Measurements from ENCODE around the gene JAKMIP1.

The JAKMIP1 gene

DNA sequence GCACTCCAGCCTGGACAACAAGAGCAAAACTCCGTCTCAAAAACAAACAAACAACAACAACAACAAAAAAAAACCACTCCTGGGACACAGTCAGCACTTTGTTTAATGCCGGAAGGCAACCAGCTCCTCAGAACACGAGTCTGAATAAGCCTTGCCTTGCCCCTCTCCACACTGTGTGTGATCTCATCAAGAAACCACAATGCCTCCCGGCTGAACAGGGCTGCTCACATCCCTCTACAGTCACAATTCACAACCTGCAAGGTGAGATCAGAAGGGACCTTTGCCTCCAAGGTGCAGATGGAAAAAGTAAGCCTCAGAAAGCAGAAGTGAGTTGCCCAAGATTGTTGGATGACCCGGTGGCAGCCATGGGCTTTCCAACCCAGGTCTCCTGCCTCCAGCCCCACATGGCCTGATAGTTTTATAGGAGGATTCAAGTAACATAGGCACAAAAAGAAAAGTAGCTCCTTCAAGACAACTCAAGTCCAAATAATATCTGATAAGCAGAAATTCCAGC lies 80.8 kb downstream of the JAKMIP1 start:
- DNase-seq (ENCODE audit: low spot score) = no peak

GRCh38 chr4:6118201-6118600 lies 82.1 kb downstream of the JAKMIP1 start:
- no peak for DNase-seq (ENCODE audit: low spot score)

- DNase-seq (ENCODE audit: low spot score) = no peak
Observed at GRCh38 chr4:6116696-6117285, 83.6 kb downstream of the JAKMIP1 start.

DNA sequence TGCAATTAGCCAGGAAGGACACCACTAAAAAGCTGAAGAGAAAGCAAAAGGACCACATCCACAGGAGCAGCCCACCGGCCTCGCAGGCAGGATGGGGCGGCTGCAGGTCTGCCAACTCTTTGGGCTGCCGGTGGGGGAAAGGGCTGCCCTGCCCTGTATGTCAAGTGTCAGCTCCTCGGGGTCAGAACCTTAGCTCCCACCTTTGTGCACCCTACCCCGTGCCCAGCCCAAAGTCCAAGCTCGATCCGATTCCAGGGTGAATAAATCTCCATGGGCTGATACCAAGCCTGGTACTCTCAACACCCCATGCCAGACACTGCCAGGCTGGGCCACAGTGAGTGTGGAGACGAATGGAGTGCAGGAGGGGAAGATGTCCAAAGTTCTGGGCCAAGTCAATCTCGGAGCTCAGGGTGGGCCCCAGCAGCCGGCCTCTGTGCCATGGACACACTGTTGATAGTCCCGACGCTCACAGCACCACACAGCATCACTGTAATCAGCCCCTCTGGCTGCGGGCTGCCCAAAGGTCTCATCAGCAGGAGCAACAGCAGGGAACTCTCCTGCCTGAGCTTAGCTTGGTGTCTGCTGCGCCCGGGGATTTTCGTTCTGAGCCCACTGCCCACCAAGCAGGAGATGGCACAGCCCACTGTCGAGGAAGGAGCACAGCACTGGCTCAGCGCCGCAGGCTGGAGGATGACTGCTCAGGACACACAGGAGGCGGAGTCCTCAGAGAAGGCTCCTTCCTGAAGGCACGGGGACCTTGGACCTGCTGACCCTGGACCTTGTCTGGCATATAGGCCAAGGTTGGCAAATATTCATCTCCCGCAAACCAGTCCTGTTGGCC lies 84.4 kb downstream of the JAKMIP1 start:
- DNase-seq (ENCODE audit: low spot score) = no peak

- DNase-seq (ENCODE audit: low spot score) = no peak
Observed at GRCh38 chr4:6115342-6115741, 85.0 kb downstream of the JAKMIP1 start.

DNA sequence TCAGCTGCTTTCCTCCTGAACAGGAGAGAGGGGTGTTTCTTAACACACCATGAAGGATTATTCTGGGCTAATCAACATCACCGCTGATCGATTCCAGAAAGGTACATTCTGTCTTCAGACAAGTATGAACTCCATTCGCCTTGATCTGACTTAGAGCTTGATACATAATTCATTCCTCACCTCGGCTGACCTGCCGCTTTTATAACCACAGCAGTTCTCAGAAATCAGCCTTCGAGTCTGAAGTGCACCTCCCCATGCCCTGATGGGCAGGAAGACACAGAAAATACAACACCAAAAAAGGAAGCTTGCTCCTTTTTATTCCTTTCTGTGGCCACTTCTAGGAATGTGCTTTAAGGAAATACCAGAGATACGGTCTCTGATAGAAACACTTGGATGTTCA lies 85.7 kb downstream of the JAKMIP1 start:
- DNase-seq (ENCODE audit: low spot score) = no peak

- no peak for DNase-seq (ENCODE audit: low spot score)
Observed at GRCh38 chr4:6114181-6114580, 86.2 kb downstream of the JAKMIP1 start.

GRCh38 chr4:6113641-6114040 lies 86.7 kb downstream of the JAKMIP1 start:
- no peak for DNase-seq (ENCODE audit: low spot score)

DNA sequence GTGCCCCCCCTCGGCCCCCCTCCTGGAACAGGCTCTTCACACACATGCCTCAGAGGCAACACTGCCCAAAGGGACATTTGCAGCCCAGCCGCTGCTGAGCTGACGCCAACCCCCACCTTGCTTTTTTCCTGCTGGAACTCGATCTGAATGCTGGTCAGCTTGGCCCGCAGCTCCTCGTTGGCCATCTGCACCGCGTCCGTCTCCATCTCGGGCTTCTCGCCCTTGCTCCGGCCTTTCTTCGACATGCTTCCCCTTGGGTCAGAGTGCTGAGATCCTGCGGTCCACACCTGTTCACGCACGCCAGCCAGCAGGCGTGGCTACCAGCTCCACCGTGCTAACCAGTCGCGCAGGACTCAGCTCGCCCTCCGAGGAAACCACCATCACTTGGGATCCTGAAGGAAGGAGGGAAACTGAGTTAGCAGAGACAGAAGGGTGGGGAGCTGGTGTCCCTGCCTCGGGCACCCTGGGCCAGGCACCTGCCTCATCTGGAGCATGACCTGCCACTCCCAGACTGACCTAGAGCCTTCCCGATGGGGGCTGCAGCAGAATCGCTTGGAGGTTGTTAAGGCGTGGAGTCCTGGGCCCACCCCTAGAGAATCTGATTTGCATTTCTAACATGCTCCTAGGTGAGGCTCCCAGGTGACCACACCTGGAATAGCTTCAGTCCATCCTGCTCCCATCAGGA lies 87.6 kb downstream of the JAKMIP1 start:
- no peak for DNase-seq (ENCODE audit: low spot score)

DNA sequence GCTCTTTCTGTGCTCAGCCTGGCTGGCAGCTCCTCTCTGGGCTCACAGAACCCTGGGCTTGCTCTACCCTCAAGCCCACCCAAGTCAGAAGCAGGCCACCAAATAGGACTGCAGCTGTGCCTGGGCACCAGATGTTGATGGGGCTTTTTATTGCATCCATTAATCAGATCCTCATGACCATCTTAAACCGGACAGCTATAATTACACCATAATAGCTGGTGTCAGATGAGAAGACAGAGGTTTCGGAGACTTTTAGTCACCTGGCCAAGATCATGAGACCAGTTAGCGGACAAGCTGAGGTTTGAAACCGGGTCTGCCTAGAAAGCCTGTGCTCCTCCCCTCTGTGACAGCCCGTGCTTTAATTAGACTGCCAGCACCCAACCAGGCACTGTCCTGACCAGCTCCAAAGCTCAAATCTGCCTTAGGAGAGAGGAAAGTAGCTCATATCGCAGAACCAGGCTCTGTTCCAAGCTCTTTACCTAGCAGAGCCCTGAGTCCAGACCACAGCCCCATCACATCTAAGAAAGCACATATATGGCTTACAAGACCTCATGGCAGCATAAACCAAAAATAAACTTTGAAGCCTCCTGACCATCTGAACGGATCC lies 88.9 kb downstream of the JAKMIP1 start:
- DNase-seq (ENCODE audit: low spot score) = no peak

GRCh38 chr4:6110681-6111353 lies 89.5 kb downstream of the JAKMIP1 start:
- no peak for DNase-seq (ENCODE audit: low spot score)

DNA sequence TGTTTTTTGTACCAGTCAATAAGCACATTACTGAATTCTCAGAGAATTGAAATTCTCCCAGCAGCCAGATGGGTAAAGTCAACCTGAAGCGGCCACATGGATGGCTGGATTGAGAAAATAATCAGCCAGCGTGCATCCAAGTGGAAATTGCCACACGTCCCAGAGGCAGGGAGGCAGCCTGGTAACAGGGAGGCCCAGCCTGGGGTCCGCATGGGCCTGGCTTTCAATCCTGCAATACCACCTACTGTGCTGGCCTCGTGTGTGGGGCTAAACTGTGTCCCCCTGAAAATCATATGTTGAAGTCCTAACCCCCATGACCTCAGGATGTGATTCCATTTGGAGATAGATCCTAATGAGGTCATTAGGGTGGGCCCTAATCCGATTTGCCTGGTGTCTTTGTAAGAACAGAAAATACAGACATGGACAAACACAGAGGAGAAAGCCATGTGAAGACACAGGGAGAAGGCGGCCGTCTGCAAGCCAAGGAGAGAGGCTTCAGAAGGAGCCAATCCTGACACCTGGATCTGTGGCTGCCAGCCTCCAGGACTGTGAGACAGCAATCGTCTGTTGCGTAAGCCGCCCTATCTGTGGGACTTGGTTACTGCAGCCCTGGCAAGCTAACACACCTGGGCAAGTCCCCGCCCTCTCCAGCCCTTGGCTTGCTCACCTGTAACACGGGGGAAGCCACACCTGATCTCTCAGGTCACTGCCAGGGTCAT lies 90.3 kb downstream of the JAKMIP1 start:
- DNase-seq (ENCODE audit: low spot score) = peak; percentile 75

GRCh38 chr4:6107886-6108285 lies 92.5 kb downstream of the JAKMIP1 start:
- no peak for DNase-seq (ENCODE audit: low spot score)

DNA sequence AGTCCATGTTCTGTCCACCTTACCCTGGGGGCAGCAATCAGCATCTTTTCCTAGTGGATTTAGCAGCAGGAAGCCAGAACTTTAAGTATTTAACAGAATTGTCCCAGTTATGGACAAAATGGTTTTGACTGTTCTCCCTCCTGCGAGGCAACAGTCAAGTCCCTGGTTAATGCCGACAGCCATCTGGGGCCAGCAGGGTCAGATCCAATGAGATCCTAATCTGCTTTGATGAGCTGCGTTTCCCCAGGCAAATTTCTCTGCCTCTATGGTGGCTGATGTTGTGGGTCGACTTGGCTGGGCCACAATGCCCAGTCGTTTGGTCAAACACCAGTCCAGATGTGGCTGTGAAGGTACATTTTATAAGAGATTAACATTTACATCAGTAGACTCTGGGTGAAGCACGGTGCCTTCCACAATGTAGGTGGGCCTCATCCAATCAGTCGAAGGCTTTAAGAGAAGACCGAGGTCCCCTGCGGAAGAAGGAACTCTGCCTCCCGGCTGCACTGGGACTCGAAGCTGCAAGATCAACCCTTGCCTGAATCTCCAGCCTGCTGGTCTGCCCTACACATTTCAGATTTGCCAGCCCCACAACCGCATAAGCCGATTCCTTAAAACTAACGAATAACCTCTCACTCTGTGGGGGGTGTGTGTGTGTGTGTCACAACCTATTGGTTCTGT lies 93.1 kb downstream of the JAKMIP1 start:
- DNase-seq (ENCODE audit: low spot score) = no peak

DNA sequence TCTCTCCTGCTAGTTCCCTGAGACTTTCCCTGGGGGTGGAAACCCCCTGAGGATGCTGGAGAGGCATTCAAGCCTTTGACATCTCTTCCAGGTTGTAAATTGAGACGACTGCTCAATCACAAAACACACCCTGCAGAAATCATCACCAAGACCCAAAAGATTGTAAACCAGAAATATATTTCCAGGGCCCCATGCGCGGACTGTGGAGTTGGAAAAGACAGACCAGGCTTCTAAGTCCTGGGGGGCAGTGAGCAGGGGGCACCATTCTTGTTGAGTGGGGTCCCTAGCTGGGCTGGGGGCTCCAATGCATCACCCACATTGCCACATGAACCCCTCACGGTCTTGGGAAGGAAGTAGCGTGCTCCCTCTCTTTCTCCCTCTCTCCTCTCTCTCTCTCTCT lies 94.2 kb downstream of the JAKMIP1 start:
- no peak for DNase-seq (ENCODE audit: low spot score)

DNA sequence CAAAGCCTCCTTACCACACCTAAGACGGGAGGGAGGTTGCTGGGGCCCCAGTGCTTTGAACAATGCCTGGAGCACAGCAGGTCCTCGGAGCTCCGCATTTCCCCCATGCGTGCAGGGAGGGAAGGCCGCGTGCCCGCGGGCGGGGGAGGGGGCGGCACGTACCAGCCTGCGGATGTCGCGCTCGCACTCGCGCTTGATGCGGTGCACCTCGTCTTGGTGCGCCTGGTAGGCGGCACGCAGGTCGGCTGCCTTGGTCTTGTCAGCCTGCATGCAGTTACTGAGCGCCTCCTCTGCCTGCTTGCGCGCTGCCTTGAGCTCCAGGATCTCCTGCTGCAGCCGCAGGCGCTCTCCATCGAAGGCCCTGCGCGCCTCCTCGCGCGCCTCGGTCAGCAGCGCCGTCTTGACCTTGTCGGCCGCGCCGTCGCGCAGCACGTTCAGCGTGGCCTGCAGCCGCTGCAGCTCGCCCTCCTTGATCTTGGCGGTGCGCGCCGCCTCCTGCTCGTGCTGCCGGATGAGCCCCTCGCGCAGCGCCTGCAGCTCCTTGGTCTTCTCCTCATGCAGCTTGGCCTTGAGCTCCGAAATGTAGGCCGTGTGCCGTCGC lies 94.9 kb downstream of the JAKMIP1 start:
- DNase-seq (ENCODE audit: low spot score) = peak; percentile 49

DNA sequence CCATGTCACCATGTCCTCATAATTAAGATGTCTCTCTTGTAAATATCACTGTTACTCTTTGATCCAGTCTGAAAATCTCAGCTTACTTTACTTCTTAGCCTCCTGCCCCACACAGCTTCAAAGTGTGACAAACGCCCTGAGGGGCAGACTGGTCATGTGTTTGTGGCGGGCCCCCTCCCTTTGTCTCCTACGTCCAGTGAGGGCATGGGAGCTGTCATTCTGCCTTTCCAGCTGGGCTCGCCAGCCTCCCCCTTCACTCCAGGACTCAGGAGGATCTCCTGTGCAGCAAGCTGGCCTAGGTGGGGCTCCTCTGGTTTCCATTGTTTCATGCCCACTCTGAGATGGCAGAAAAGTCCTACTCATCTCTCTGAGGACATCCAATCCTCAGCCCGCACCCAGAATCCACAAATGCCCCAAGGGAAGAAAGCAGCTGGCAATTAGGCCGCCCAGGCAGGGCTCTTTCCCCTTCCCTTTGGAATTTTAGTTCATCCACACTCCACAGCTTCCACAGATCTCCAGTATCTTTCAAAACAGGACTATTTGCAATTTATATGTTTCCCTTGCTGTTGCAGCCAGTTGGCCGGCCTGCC lies 95.7 kb downstream of the JAKMIP1 start:
- no peak for DNase-seq (ENCODE audit: low spot score)

- DNase-seq (ENCODE audit: low spot score) = no peak
Observed at GRCh38 chr4:6097581-6097980, 102.8 kb downstream of the JAKMIP1 start.

- DNase-seq (ENCODE audit: low spot score) = no peak
Observed at GRCh38 chr4:6095897-6096296, 104.5 kb downstream of the JAKMIP1 start.

Measured in iPS-NIHi11 (cell line).